ENCODE results near the gene YY1AP1. TPM values are rescaled to one million over a fixed set of nuclear protein-coding genes. Genes with fewer than 3 reads are reported as not detected.
"Not testable (repeated sequence)": the region's sequence is repeated elsewhere in the genome, so short reads cannot be mapped to it uniquely, and the experiment has no call there.

Gene YY1AP1
- total RNA-seq, 1 experiment from 2014 or later: 40.3 TPM

- H3K79me2 ChIP-seq (ENCODE audit: insufficient read depth, low read length): peaks cover 35% of the 10 kb centered on the region; the same call in 1 of the 2 replicates
- POLR2A ChIA-PET: no interaction called here
- peaks cover 7 to 25% of the 10 kb centered on the region in 2 experiments for H3K36me3 ChIP-seq (ENCODE audit: control insufficient read depth in 1 of 2, insufficient read depth in 2 of 2, low read length in 2 of 2)
- no peak overlapping the region for H3K9ac ChIP-seq (ENCODE audit: low read length)
- no peak for TF ChIP-seq EZH2phosphoT487 (IDR thresholded peaks at IDR 0.05; ENCODE audit: borderline replicate concordance)
- TF ChIP-seq ZNF274 (IDR thresholded peaks at IDR 0.05; ENCODE audit: low read depth, low read length): no peak
- no peak for TF ChIP-seq JUND (IDR thresholded peaks at IDR 0.05)
- no peak for TF ChIP-seq TCF7L2 (IDR thresholded peaks at IDR 0.05; ENCODE audit: borderline replicate concordance, extremely low read depth, insufficient read depth, insufficient read length)
- no peak for TF ChIP-seq FOSL1 (IDR thresholded peaks at IDR 0.05; ENCODE audit: low read depth)
- no peak for TF ChIP-seq SRF (IDR thresholded peaks at IDR 0.05; ENCODE audit: low read depth)
- no peak for TF ChIP-seq POLR2AphosphoS5 (IDR thresholded peaks at IDR 0.05; ENCODE audit: low read depth, low read length)
- TF ChIP-seq CBX3 (IDR thresholded peaks at IDR 0.05; ENCODE audit: low read depth): no peak
- no peak for TF ChIP-seq ZFX (IDR thresholded peaks at IDR 0.05)
- TF ChIP-seq YY1 (IDR thresholded peaks at IDR 0.05; ENCODE audit: extremely low read depth, insufficient replicate concordance, low read depth, low read length): no peak
- TF ChIP-seq SP1 (IDR thresholded peaks at IDR 0.05; ENCODE audit: low read depth): no peak
- no peak for TF ChIP-seq REST (IDR thresholded peaks at IDR 0.05; ENCODE audit: low read depth)
- no peak for TF ChIP-seq ELF1 (IDR thresholded peaks at IDR 0.05; ENCODE audit: borderline replicate concordance, low read depth)
- TF ChIP-seq POLR2A (IDR thresholded peaks at IDR 0.05; ENCODE audit: borderline replicate concordance, extremely low read depth, insufficient read depth, insufficient read length): no peak
- TF ChIP-seq ATF3 (IDR thresholded peaks at IDR 0.05): no peak
- TF ChIP-seq MAX (IDR thresholded peaks at IDR 0.05): no peak
- TF ChIP-seq RAD21 (IDR thresholded peaks at IDR 0.05; ENCODE audit: low read depth): no peak
- H3K4me1 ChIP-seq (ENCODE audit: control insufficient read depth in 1 of 2, insufficient read depth in 2 of 2, low read length in 2 of 2): no peaks in the 10 kb centered on the region
- CTCF ChIA-PET: no interaction called here
- ATAC-seq (no peak), DNase-seq (ENCODE audit: low read depth, low spot score) (no peak)
- no peak overlapping the region for H3K4me2 ChIP-seq (ENCODE audit: low read length)
- H3K27me3 ChIP-seq (ENCODE audit: insufficient read depth, low read length): no peaks in the 10 kb centered on the region
- H2AFZ ChIP-seq (ENCODE audit: low read depth, low read length, poor library complexity, severe bottlenecking): no peak overlapping the region
- H3K9me2 ChIP-seq (ENCODE audit: insufficient read depth): no peaks in the 10 kb centered on the region
- intact Hi-C loops (cut with micrococcal nuclease): no loop called here
- RAD21 ChIA-PET (ENCODE audit: low non-redundant PET in 1 of 2, low total read pairs in 2 of 2, uncharacterized antibody in 2 of 2, unreplicated experiment in 2 of 2): no interaction called here
- H4K20me1 ChIP-seq (ENCODE audit: insufficient read depth): peaks cover 4% of the 10 kb centered on the region
- H3K4me3 ChIP-seq (replicated peaks in 1 of 2; ENCODE audit: low read depth in 1 of 2, low read length in 2 of 2): no peak overlapping the region
- BruUV-seq (replicated peaks): no TSS peak
- H3K9me3 ChIP-seq (ENCODE audit: control insufficient read depth in 1 of 2, insufficient read depth in 1 of 2, low read depth in 1 of 2, low read length in 2 of 2): no peaks in the 10 kb centered on the region
- H3K27ac ChIP-seq (ENCODE audit: low read depth, low read length): no peak overlapping the region
Observed at GRCh38 chr1:155719703-155720102, 31.1 kb upstream of the YY1AP1 start.

- ATAC-seq; intact Hi-C loops (cut with micrococcal nuclease); H3K9ac ChIP-seq (ENCODE audit: low read length); H3K4me3 ChIP-seq (replicated peaks in 1 of 2; ENCODE audit: low read depth in 1 of 2, low read length in 2 of 2); H3K27me3 ChIP-seq (ENCODE audit: insufficient read depth, low read length); H3K27ac ChIP-seq (ENCODE audit: low read depth, low read length); H3K4me2 ChIP-seq (ENCODE audit: low read length); H2AFZ ChIP-seq (ENCODE audit: low read depth, low read length, poor library complexity, severe bottlenecking); H3K9me3 ChIP-seq (ENCODE audit: control insufficient read depth in 1 of 2, insufficient read depth in 1 of 2, low read depth in 1 of 2, low read length in 2 of 2); RAD21 ChIA-PET (ENCODE audit: low non-redundant PET in 1 of 2, low total read pairs in 2 of 2, uncharacterized antibody in 2 of 2, unreplicated experiment in 2 of 2); BruUV-seq (replicated peaks); POLR2A ChIA-PET; H4K20me1 ChIP-seq (ENCODE audit: insufficient read depth); H3K4me1 ChIP-seq (ENCODE audit: control insufficient read depth in 1 of 2, insufficient read depth in 2 of 2, low read length in 2 of 2); DNase-seq (ENCODE audit: low read depth, low spot score); H3K9me2 ChIP-seq (ENCODE audit: insufficient read depth); CTCF ChIA-PET: not testable (repeated sequence)
- Histone ChIP-seq H3K36me3 (ENCODE audit: control insufficient read depth in 1 of 2, insufficient read depth in 2 of 2, low read length in 2 of 2) (peaks cover 7 to 27% of the 10 kb centered on the region in 2 experiments), H3K79me2 (ENCODE audit: insufficient read depth, low read length) (peaks cover 46% of the 10 kb centered on the region)
Observed at GRCh38 chr1:155718524-155719115, 30.0 kb upstream of the YY1AP1 start.
